GM13976 (cell line): ENCODE measurements around the gene PSMA8.
"Not testable (repeated sequence)": the region's sequence is repeated elsewhere in the genome, so short reads cannot be mapped to it uniquely, and the experiment has no call there.

Experiments
- DNase-seq: peaks from one replicate; pipeline ENCODE4 v3.0.0; 2012; ENCODE audit warnings: low spot score
- in situ Hi-C: fragments of 300-500 bp; cut with MboI; formaldehyde crosslinking; loops from one replicate; pipeline ENCODE4 v1.12.0; 2022; ENCODE audit warnings: low sequenced_read_pairs, mixed read lengths, inconsistent platforms; ENCODE audit not compliant: unreplicated experiment
- TF ChIP-seq, protein P1 (sequence below): IDR thresholded peaks from 2 replicates; pipeline ENCODE4 v1.5.1; 2012; ENCODE audit warnings: borderline replicate concordance, mild to moderate bottlenecking; ENCODE audit not compliant: insufficient read depth; ENCODE audit errors: extremely low read depth, missing control alignments, control extremely low read depth

PSMA8 gene

GRCh38 chr18:26127786-26128185, 5.9 kb upstream of the PSMA8 start:
- TF ChIP-seq, protein P1, sequence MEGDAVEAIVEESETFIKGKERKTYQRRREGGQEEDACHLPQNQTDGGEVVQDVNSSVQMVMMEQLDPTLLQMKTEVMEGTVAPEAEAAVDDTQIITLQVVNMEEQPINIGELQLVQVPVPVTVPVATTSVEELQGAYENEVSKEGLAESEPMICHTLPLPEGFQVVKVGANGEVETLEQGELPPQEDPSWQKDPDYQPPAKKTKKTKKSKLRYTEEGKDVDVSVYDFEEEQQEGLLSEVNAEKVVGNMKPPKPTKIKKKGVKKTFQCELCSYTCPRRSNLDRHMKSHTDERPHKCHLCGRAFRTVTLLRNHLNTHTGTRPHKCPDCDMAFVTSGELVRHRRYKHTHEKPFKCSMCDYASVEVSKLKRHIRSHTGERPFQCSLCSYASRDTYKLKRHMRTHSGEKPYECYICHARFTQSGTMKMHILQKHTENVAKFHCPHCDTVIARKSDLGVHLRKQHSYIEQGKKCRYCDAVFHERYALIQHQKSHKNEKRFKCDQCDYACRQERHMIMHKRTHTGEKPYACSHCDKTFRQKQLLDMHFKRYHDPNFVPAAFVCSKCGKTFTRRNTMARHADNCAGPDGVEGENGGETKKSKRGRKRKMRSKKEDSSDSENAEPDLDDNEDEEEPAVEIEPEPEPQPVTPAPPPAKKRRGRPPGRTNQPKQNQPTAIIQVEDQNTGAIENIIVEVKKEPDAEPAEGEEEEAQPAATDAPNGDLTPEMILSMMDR: no peak
- in situ Hi-C loops: no loop called here
- DNase-seq: no peak

DNA sequence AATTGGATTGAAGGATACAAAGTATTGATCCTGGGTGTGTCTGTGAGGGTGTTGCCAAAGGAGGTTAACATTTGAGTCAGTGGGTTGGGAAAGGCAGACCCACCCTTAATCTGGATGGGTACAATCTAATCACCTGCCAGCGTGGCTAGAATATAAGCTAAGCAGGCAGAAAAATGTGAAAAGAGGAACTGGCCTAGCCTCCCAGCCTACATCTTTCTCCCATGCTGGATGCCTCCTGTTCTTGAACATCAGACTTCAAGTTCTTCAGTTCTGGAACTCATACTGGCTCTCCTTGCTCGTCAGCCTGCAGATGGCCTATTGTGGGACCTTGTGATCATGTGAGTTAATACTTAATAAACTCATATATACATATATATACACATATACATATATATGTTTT, 5.5 kb upstream of the PSMA8 start:
- DNase-seq, in situ Hi-C loops: not testable (repeated sequence)

GRCh38 chr18:26134107-26134506, 438 bp downstream of the PSMA8 start:
- no peak for DNase-seq
- TF ChIP-seq, protein P1: no peak
- in situ Hi-C loops: no loop called here

- DNase-seq: no peak
- TF ChIP-seq, protein P1: no peak
- in situ Hi-C loops: no loop called here
Observed at GRCh38 chr18:26135548-26135947, 1.9 kb downstream of the PSMA8 start.

DNA sequence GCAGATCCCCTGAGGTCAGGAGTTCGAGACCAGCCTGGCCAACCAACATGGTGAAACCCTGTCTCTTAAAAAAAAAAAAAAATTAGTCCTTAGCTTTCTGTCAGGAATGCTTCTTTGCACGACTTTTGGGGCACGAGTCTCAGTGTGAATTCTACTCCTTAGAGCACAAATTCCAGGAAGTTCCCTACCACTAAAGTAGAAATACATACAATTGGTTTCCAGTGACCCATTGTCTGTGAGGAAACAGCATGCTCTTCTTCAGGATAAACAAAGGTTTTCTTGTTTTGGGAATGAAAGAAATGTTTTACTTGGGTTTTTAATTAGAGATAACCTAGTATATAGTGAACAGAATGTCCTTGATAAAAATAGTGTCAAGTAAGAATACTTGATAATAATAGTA, 23.7 kb downstream of the PSMA8 start:
- DNase-seq: no peak
- TF ChIP-seq, protein P1: no peak
- in situ Hi-C loops: no loop called here

DNA sequence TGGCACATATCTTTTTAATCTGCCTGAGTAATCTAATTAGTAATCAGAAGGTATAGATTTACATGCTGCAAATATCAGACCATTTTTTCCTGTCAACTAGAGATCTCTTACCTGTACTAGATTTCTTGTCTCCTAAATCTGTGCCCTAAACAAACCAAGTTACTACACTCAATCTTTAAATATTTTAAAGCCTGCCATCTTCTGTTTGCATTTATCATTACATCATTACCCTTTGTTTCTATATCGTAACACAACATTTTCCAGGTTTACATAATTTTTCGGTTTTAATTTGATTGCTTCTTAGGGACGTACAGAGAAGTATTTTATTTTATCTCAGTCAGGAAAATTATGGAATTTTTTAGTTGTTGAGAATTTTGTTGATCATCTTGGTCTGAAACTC, 25.7 kb downstream of the PSMA8 start:
- TF ChIP-seq, protein P1: no peak
- no peak for DNase-seq
- in situ Hi-C loops: no loop called here

GRCh38 chr18:26164571-26164970, 30.9 kb downstream of the PSMA8 start:
- no peak for DNase-seq
- in situ Hi-C loops: no loop called here
- TF ChIP-seq, protein P1: no peak

- in situ Hi-C loops, DNase-seq: not testable (repeated sequence)
Observed at GRCh38 chr18:26167592-26167991, 33.9 kb downstream of the PSMA8 start.
